ENCODE data around the gene BTBD9. TPM values are rescaled to one million over a fixed set of nuclear protein-coding genes. Genes with fewer than 3 reads are reported as not detected.

The BTBD9 gene
- polyA plus RNA-seq, 10 donors, result 6.0 to 10.0 (median 7.0) TPM

GRCh38 chr6:38248500-38249234 lies 391.1 kb downstream of the BTBD9 start:
- no peak for DNase-seq

GRCh38 chr6:38245295-38245694 lies 394.4 kb downstream of the BTBD9 start:
- no peak for DNase-seq

GRCh38 chr6:38244869-38245268 lies 394.9 kb downstream of the BTBD9 start:
- DNase-seq, result no peak

- no peak for DNase-seq
Observed at GRCh38 chr6:38241200-38241871, 398.4 kb downstream of the BTBD9 start.

GRCh38 chr6:38239719-38240451 lies 399.8 kb downstream of the BTBD9 start:
- DNase-seq, result peak in 1 of 3 donors; percentile 55

GRCh38 chr6:38236631-38237030 lies 403.1 kb downstream of the BTBD9 start:
- DNase-seq, result no peak

- DNase-seq, result no peak
Observed at GRCh38 chr6:38234934-38235682, 404.6 kb downstream of the BTBD9 start.

GRCh38 chr6:38234141-38234540 lies 405.6 kb downstream of the BTBD9 start:
- no peak for DNase-seq

- DNase-seq, result no peak
Observed at GRCh38 chr6:38233161-38233791, 406.5 kb downstream of the BTBD9 start.

- no peak for DNase-seq
Observed at GRCh38 chr6:38225766-38226165, 414.0 kb downstream of the BTBD9 start.

- DNase-seq, result no peak
Observed at GRCh38 chr6:38221251-38221650, 418.5 kb downstream of the BTBD9 start.

- DNase-seq, result no peak
Observed at GRCh38 chr6:38220069-38220723, 419.5 kb downstream of the BTBD9 start.

- no peak for DNase-seq
Observed at GRCh38 chr6:38218235-38218634, 421.5 kb downstream of the BTBD9 start.

- DNase-seq, result no peak
Observed at GRCh38 chr6:38216451-38216850, 423.3 kb downstream of the BTBD9 start.

GRCh38 chr6:38215651-38216311 lies 423.9 kb downstream of the BTBD9 start:
- DNase-seq, result no peak

GRCh38 chr6:38215225-38215624 lies 424.5 kb downstream of the BTBD9 start:
- no peak for DNase-seq

- no peak for DNase-seq
Observed at GRCh38 chr6:38214159-38214558, 425.6 kb downstream of the BTBD9 start.

GRCh38 chr6:38213251-38213658 lies 426.5 kb downstream of the BTBD9 start:
- DNase-seq, result peak in 2 of 3 donors; percentile 8 to 51

- DNase-seq, result no peak
Observed at GRCh38 chr6:38212579-38212978, 427.1 kb downstream of the BTBD9 start.

- DNase-seq, result no peak
Observed at GRCh38 chr6:38212116-38212515, 427.6 kb downstream of the BTBD9 start.
